OCI-LY1 (cell line): ENCODE data around the gene PLK2.

Source experiments
- CTCF ChIP-seq: fragments of 200-600 bp; sonication (generic), shearing (Covaris generic); IDR thresholded peaks from 2 replicates; pipeline ENCODE4 v1.5.1; 2017; ENCODE audit warnings: mild to moderate bottlenecking, antibody characterized with exemption, low read length, moderate library complexity, mixed read lengths
- EZH2 ChIP-seq: fragments of 200-600 bp; sonication (generic), shearing (Covaris generic); IDR thresholded peaks from 2 replicates; pipeline ENCODE4 v1.8.0; 2017; ENCODE audit warnings: borderline replicate concordance, mixed run types, mild to moderate bottlenecking, antibody characterized with exemption, low read length, moderate library complexity, mixed read lengths

GRCh38 chr5:58412932-58413331, 47.0 kb downstream of the PLK2 start:
- TF ChIP-seq CTCF, result no peak
- no peak for TF ChIP-seq EZH2
